Activated naive CD4-positive, alpha-beta T cell treated with anti-CD3 and anti-CD28 coated beads for 36 hours (primary cell): Measurements from ENCODE around the gene TFDP1. TPM values are rescaled to one million over a fixed set of nuclear protein-coding genes. Genes with fewer than 3 reads are reported as not detected.

ENCODE experiments used
- CTCF ChIA-PET: fragments of 350-600 bp; sonication (Branson Sonifier 250); formaldehyde crosslinking; loops from one replicate; lab custom pipeline; 2021; ENCODE audit warnings: antibody characterized with exemption; lab: Charles Lee
- DNase-seq: peaks from one replicate; pipeline ENCODE4 v3.0.0-alpha.2; 2020
- H3K27ac Mint-ChIP-seq: one replicate; pipeline ENCODE4 v1.8.0; 2021; ENCODE audit warnings: mild to moderate bottlenecking, mixed read lengths
- H3K27me3 Mint-ChIP-seq: one replicate; pipeline ENCODE4 v1.8.0; 2021; ENCODE audit warnings: low read depth, mixed read lengths
- H3K36me3 Mint-ChIP-seq: one replicate; pipeline ENCODE4 v1.8.0; 2021; ENCODE audit warnings: low read depth, mixed read lengths
- H3K4me1 Mint-ChIP-seq: one replicate; pipeline ENCODE4 v1.8.0; 2021; ENCODE audit warnings: low read depth, mixed read lengths
- H3K4me3 Mint-ChIP-seq: one replicate; pipeline ENCODE4 v1.8.0; 2021; ENCODE audit warnings: mild to moderate bottlenecking, moderate library complexity, mixed read lengths
- H3K9me3 Mint-ChIP-seq: one replicate; pipeline ENCODE4 v1.8.0; 2021; ENCODE audit warnings: mixed read lengths
- intact Hi-C: fragments of 100-400 bp; cut with micrococcal nuclease; formaldehyde crosslinking; loops from one replicate; pipeline ENCODE4 v1.15.1; 2023
- total RNA-seq, 2 experiments: library from RNA; stranded (reverse); gene quantifications; one replicate each; pipeline ENCODE4 v1.2.3, GENCODE V29; 2021

The TFDP1 gene
- total RNA-seq, 2 experiments from 2014 or later: 157 to 161 TPM

GRCh38 chr13:113630804-113631203, 46.3 kb downstream of the TFDP1 start:
- CTCF ChIA-PET: interaction anchor here (0.7 kb wide), 1 partner anchor 82 kb away, joined by 3 read pairs; no protein-coding TSS in a partner anchor
- H3K27ac Mint-ChIP-seq: no peak overlapping the region
- H3K9me3 Mint-ChIP-seq: no peaks in the 10 kb centered on the region
- H3K27me3 Mint-ChIP-seq: no peaks in the 10 kb centered on the region
- intact Hi-C loops: no loop called here
- peaks cover 39% of the 10 kb centered on the region for H3K4me1 Mint-ChIP-seq
- peaks cover 60% of the 10 kb centered on the region for H3K36me3 Mint-ChIP-seq
- no peak for DNase-seq
- H3K4me3 Mint-ChIP-seq: no peak overlapping the region

DNA sequence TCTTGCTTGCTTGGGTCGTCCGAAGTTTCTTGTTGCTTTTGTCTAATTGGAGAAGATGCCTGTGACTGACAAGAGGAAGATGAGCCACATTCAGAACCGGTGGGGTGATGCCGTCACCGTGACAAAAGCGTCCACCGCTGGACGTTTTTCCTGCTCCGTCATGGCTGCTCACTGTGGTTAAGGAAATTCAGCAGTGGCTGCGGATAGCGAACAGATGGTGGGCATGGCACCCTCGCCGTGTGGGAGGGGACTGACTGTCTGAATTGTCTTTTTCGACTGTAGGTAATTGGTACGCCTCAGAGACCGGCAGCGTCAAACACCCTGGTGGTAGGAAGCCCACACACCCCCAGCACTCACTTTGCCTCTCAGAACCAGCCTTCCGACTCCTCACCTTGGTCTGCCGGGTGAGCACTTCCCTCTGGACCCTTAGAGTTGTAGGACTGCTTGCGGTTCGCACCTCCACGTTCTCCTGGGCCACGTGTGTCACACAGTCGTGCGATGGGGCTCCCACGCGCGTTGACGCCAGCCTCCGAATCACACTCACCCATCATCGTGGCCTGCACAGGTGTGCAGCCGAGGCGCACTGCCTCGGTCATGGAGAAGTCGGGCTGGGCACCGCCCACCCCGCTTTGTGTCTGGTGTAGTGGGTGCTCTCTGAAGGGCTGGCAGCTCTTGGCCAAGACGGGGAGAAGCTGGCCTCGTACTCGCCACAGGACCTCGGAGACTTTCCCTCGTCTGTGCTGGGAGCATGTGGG, 47.0 kb downstream of the TFDP1 start:
- intact Hi-C loops: no loop called here
- CTCF ChIA-PET: no interaction called here
- no peaks in the 10 kb centered on the region for H3K9me3 Mint-ChIP-seq
- peaks cover 39% of the 10 kb centered on the region for H3K4me1 Mint-ChIP-seq
- H3K36me3 Mint-ChIP-seq: peaks cover 64% of the 10 kb centered on the region
- H3K4me3 Mint-ChIP-seq: no peak overlapping the region
- H3K27me3 Mint-ChIP-seq: no peaks in the 10 kb centered on the region
- no peak for DNase-seq
- no peak overlapping the region for H3K27ac Mint-ChIP-seq

DNA sequence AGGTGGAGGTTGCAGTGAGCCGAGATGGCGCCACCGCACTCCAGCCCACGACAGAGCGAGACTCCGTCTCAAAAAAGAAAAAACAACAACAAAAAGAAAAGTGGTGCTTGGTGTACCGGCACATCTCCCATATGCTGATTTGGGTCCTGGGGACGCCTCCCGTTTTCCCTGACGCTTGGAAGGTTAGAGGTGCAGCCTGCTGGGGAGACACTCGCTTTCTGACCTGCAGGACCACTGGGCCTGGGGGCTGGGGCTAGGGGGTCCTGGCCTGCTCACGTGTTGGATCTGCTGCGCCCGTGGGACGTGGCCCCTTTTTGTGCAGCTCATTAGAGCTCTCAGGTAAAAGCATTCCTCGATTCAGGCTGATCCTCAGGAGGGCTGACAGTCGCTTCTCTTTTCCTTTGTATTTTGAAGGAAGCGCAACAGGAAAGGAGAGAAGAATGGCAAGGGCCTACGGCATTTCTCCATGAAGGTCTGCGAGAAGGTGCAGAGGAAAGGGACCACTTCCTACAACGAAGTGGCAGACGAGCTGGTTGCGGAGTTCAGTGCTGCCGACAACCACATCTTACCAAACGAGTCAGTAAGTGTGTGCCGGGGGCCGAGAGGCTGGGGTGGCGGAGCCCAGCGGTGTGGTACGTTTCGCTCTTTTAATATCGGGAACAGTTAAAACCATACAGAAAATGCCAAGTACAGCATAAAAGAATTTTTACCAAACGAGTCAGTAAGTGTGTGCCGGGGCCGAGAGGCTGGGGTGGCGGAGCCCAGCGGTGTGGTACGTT, 48.3 kb downstream of the TFDP1 start:
- peaks cover 38% of the 10 kb centered on the region for H3K4me1 Mint-ChIP-seq
- H3K4me3 Mint-ChIP-seq: no peak overlapping the region
- no peak overlapping the region for H3K27ac Mint-ChIP-seq
- H3K27me3 Mint-ChIP-seq: no peaks in the 10 kb centered on the region
- intact Hi-C loops: no loop called here
- CTCF ChIA-PET: no interaction called here
- DNase-seq: no peak
- no peaks in the 10 kb centered on the region for H3K9me3 Mint-ChIP-seq
- H3K36me3 Mint-ChIP-seq: peaks cover 70% of the 10 kb centered on the region

DNA sequence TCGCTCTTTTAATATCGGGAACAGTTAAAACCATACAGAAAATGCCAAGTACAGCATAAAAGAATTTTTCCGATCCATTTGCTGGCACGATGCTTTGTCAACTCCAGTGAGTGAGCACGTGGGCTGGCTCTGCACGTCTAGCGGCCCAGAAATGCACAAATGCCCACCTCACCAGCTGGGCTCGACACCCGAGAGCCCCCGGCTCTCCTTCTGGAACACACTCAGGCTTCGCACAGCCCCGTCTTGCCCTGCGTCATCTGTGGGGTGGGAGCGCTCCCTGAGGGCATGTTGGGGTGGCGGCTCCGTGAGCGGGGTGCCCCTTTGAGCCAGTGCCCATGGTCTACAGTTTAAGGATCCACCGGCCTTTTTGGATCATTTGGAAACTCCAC, 48.9 kb downstream of the TFDP1 start:
- Mint-ChIP-seq H3K27ac (no peak overlapping the region), H3K4me1 (peaks cover 37% of the 10 kb centered on the region), H3K9me3 (no peaks in the 10 kb centered on the region), H3K4me3 (no peak overlapping the region), H3K36me3 (peaks cover 72% of the 10 kb centered on the region), H3K27me3 (no peaks in the 10 kb centered on the region)
- DNase-seq: no peak
- CTCF ChIA-PET: no interaction called here
- intact Hi-C loops: no loop called here

DNA sequence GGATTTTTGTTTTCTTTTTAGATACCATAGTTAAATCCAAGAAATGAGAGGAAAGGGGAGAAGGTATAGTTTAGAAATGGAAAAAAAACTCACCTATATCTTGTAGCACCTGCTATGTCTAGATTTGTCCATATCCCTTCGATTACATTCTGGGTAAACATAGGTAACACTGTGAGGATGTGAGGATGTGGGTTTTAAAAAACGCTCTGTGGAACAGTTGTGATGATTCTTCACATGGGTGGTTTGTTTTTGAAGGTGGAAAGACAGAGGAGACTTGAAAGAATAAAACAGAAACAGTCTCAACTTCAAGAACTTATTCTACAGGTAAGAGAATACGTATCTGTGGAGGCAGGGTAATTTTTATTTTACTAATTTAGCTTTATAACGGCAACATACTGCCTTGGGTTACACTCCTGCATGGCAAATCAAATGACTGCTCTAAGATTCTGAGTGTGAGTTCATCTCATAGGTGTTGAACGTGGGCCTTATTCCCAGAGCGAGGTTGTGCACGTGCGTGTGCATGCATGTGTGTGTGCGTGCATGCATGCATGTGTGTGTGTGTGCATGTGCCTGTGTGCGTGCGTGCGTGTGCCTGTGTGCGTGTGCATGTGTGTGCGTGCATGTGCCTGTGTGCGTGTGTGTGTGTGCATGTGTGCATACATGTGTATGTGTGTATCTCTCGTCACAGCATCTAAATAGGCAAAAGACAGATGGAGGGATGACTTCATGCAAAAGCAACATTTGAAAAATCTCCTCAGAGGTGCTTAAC, 49.9 kb downstream of the TFDP1 start:
- Mint-ChIP-seq H3K27me3 (no peaks in the 10 kb centered on the region), H3K36me3 (peaks cover 73% of the 10 kb centered on the region), H3K27ac (peak overlapping the region; percentile 41), H3K4me3 (no peak overlapping the region), H3K4me1 (peaks cover 34% of the 10 kb centered on the region), H3K9me3 (no peaks in the 10 kb centered on the region)
- intact Hi-C loops: no loop called here
- no peak for DNase-seq
- CTCF ChIA-PET: no interaction called here

DNA sequence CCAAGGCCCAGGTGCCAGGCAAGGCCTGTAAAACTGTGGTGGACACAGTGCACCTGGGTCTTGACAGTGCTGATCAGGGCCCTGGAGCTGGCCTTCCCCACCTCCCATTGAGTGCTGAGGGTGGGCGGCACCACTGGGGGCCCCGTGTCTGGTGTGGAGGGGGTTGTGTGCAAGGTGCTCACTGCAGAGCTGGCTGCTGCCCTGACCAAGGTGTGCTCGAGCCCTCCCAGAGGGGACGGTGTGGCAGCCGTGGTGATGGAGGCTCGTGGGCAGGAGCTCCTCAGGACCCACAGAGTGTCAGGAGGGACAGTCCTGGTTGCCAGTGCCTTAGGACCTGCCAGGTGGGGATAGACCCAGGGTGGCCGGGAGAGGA, 50.5 kb downstream of the TFDP1 start:
- DNase-seq: no peak
- H3K36me3 Mint-ChIP-seq: peaks cover 73% of the 10 kb centered on the region

GRCh38 chr13:113635709-113636108, 51.2 kb downstream of the TFDP1 start:
- CTCF ChIA-PET: no interaction called here
- Mint-ChIP-seq H3K27ac (no peak overlapping the region), H3K4me1 (peaks cover 34% of the 10 kb centered on the region), H3K36me3 (peaks cover 75% of the 10 kb centered on the region), H3K4me3 (no peak overlapping the region), H3K27me3 (no peaks in the 10 kb centered on the region), H3K9me3 (no peaks in the 10 kb centered on the region)
- intact Hi-C loops: no loop called here
- DNase-seq: no peak

More for the DNA sequence above, 50.5 kb downstream of the TFDP1 start:
- intact Hi-C loops: no loop called here
- CTCF ChIA-PET: no interaction called here
- Mint-ChIP-seq H3K4me1 (peaks cover 34% of the 10 kb centered on the region), H3K27ac (no peak overlapping the region), H3K4me3 (no peak overlapping the region), H3K9me3 (no peaks in the 10 kb centered on the region), H3K27me3 (no peaks in the 10 kb centered on the region)

DNA sequence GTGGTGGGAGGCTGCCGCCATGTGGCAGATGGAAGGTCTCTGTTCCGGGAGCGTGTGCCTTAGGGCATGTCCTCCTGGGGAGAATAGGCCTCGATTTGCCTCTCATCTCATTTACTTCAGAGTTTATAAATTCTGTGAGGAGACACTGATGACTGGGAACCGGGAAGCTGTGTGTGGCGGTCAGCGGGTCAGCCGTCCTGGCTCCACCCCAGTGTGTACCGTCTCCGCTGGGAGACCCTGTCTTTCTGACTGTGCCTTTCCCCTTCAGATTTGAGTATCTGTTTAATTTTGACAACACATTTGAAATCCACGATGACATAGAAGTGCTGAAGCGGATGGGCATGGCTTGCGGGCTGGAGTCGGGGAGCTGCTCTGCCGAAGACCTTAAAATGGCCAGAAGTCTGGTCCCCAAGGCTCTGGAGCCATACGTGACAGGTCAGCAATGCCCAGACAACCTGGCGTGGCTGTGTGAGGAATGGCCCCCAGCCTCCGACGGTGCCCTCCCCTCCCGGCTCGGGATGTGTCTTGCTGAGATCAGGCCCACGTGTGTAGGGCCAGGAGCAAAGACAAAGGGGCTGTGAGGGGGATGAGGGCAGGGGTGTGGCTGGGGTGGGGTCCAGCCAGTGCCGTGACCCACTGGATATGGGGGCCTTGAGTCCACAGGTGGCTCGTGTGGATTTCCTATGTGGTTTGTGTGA, 51.9 kb downstream of the TFDP1 start:
- peaks cover 34% of the 10 kb centered on the region for H3K4me1 Mint-ChIP-seq
- CTCF ChIA-PET: no interaction called here
- H3K27ac Mint-ChIP-seq: no peak overlapping the region
- H3K36me3 Mint-ChIP-seq: peaks cover 74% of the 10 kb centered on the region
- no peaks in the 10 kb centered on the region for H3K27me3 Mint-ChIP-seq
- intact Hi-C loops: no loop called here
- no peak overlapping the region for H3K4me3 Mint-ChIP-seq
- DNase-seq: no peak
- no peaks in the 10 kb centered on the region for H3K9me3 Mint-ChIP-seq

- CTCF ChIA-PET: no interaction called here
- Mint-ChIP-seq H3K4me3 (no peak overlapping the region), H3K36me3 (peaks cover 73% of the 10 kb centered on the region), H3K4me1 (peaks cover 28% of the 10 kb centered on the region), H3K27me3 (no peaks in the 10 kb centered on the region), H3K27ac (no peak overlapping the region), H3K9me3 (no peaks in the 10 kb centered on the region)
- no peak for DNase-seq
- intact Hi-C loops: no loop called here
These were observed 53.0 kb downstream of the TFDP1 start for GRCh38 chr13:113637262-113638160.

DNA sequence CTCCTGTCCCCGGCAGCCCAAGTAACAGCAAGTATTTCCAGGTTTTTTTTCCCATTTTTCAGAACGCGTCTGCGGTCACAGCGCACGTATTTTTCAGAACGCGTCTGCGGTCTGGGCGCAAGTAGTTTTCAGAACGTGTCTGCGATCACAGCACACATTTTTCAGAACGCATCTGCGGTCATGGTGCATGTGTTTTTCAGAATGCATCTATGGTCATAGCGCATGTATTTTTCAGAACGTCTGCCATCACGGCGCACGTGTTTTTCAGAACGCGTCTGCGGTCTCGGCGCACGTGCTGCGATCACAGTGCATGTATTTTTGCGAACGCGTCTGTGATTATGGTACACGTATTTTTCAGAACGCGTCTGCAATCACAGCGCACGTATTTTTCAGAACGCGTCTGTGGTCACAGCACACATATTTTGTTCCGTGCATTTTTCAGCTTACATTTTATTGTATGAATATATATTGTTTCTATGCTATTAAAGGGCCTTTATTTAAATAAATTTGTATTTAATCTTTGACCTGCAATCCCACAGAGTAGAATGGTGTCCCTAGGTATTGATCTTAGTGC, 53.7 kb downstream of the TFDP1 start:
- Mint-ChIP-seq H3K27ac (no peak overlapping the region), H3K9me3 (no peaks in the 10 kb centered on the region), H3K27me3 (no peaks in the 10 kb centered on the region), H3K4me3 (no peak overlapping the region), H3K36me3 (peaks cover 69% of the 10 kb centered on the region), H3K4me1 (peaks cover 20% of the 10 kb centered on the region)
- intact Hi-C loops: no loop called here
- CTCF ChIA-PET: no interaction called here
- DNase-seq: no peak

GRCh38 chr13:113638806-113639205, 54.3 kb downstream of the TFDP1 start:
- no peak overlapping the region for H3K4me3 Mint-ChIP-seq
- peaks cover 64% of the 10 kb centered on the region for H3K36me3 Mint-ChIP-seq
- no peaks in the 10 kb centered on the region for H3K9me3 Mint-ChIP-seq
- intact Hi-C loops: no loop called here
- no peak for DNase-seq
- H3K4me1 Mint-ChIP-seq: peaks cover 15% of the 10 kb centered on the region
- no peak overlapping the region for H3K27ac Mint-ChIP-seq
- H3K27me3 Mint-ChIP-seq: no peaks in the 10 kb centered on the region
- CTCF ChIA-PET: no interaction called here
